ENCODE measurements around the gene PARP6. TPM values are rescaled to one million over a fixed set of nuclear protein-coding genes. Genes with fewer than 3 reads are reported as not detected.

The PARP6 gene
- total RNA-seq, 1 donor from 2014 or later, result 72.4 TPM

GRCh38 chr15:72223278-72223677 lies 49.1 kb downstream of the PARP6 start:
- Mint-ChIP-seq H3K4me1 (ENCODE audit: low read depth) (peaks cover 86% of the 10 kb centered on the region), H3K27ac (ENCODE audit: unreplicated experiment) (peak overlapping the region; percentile 88)

GRCh38 chr15:72222393-72222792 lies 50.0 kb downstream of the PARP6 start:
- H3K4me1 Mint-ChIP-seq (ENCODE audit: low read depth), result peaks cover 82% of the 10 kb centered on the region

More at GRCh38 chr15:72223278-72223677, 49.1 kb downstream of the PARP6 start:
- H3K36me3 Mint-ChIP-seq (ENCODE audit: low read depth), result peaks cover 14% of the 10 kb centered on the region
- no peak for TF ChIP-seq CTCF (IDR thresholded peaks at IDR 0.05)
- no peak overlapping the region for H3K4me3 Mint-ChIP-seq (ENCODE audit: unreplicated experiment)
- H3K27me3 Mint-ChIP-seq (ENCODE audit: low read depth), result no peaks in the 10 kb centered on the region
- no peak for DNase-seq (ENCODE audit: low spot score)
- no peaks in the 10 kb centered on the region for H3K9me3 Mint-ChIP-seq (ENCODE audit: low read depth)

GRCh38 chr15:72220687-72221086 lies 51.7 kb downstream of the PARP6 start:
- H3K36me3 Mint-ChIP-seq (ENCODE audit: low read depth), result peaks cover 24% of the 10 kb centered on the region
- no peak overlapping the region for H3K4me3 Mint-ChIP-seq (ENCODE audit: unreplicated experiment)
- H3K27ac Mint-ChIP-seq (ENCODE audit: unreplicated experiment), result peak overlapping the region; percentile 36
- H3K27me3 Mint-ChIP-seq (ENCODE audit: low read depth), result no peaks in the 10 kb centered on the region
- peaks cover 70% of the 10 kb centered on the region for H3K4me1 Mint-ChIP-seq (ENCODE audit: low read depth)
- no peak for DNase-seq (ENCODE audit: low spot score)
- H3K9me3 Mint-ChIP-seq (ENCODE audit: low read depth), result no peaks in the 10 kb centered on the region
- no peak for TF ChIP-seq CTCF (IDR thresholded peaks at IDR 0.05)

More at GRCh38 chr15:72222393-72222792, 50.0 kb downstream of the PARP6 start:
- TF ChIP-seq CTCF (IDR thresholded peaks at IDR 0.05), result peak; percentile 36
- peaks cover 17% of the 10 kb centered on the region for H3K36me3 Mint-ChIP-seq (ENCODE audit: low read depth)
- H3K27me3 Mint-ChIP-seq (ENCODE audit: low read depth), result no peaks in the 10 kb centered on the region
- H3K27ac Mint-ChIP-seq (ENCODE audit: unreplicated experiment), result peak overlapping the region; percentile 88
- H3K4me3 Mint-ChIP-seq (ENCODE audit: unreplicated experiment), result peak overlapping the region; percentile 29
- no peak for DNase-seq (ENCODE audit: low spot score)
- no peaks in the 10 kb centered on the region for H3K9me3 Mint-ChIP-seq (ENCODE audit: low read depth)

GRCh38 chr15:72217216-72217615 lies 55.1 kb downstream of the PARP6 start:
- H3K27me3 Mint-ChIP-seq (ENCODE audit: low read depth), result no peaks in the 10 kb centered on the region
- H3K4me3 Mint-ChIP-seq (ENCODE audit: unreplicated experiment), result no peak overlapping the region
- no peak for DNase-seq (ENCODE audit: low spot score)
- no peak for TF ChIP-seq CTCF (IDR thresholded peaks at IDR 0.05)
- peaks cover 40% of the 10 kb centered on the region for H3K36me3 Mint-ChIP-seq (ENCODE audit: low read depth)
- H3K27ac Mint-ChIP-seq (ENCODE audit: unreplicated experiment), result peak overlapping the region; percentile 73
- no peaks in the 10 kb centered on the region for H3K9me3 Mint-ChIP-seq (ENCODE audit: low read depth)
- H3K4me1 Mint-ChIP-seq (ENCODE audit: low read depth), result peaks cover 43% of the 10 kb centered on the region

- peaks cover 33% of the 10 kb centered on the region for H3K4me1 Mint-ChIP-seq (ENCODE audit: low read depth)
- no peaks in the 10 kb centered on the region for H3K27me3 Mint-ChIP-seq (ENCODE audit: low read depth)
- H3K4me3 Mint-ChIP-seq (ENCODE audit: unreplicated experiment), result no peak overlapping the region
- H3K27ac Mint-ChIP-seq (ENCODE audit: unreplicated experiment), result no peak overlapping the region
- DNase-seq (ENCODE audit: low spot score), result no peak
- no peaks in the 10 kb centered on the region for H3K9me3 Mint-ChIP-seq (ENCODE audit: low read depth)
- H3K36me3 Mint-ChIP-seq (ENCODE audit: low read depth), result peaks cover 45% of the 10 kb centered on the region
- no peak for TF ChIP-seq CTCF (IDR thresholded peaks at IDR 0.05)
Observed at GRCh38 chr15:72216079-72216478, 56.3 kb downstream of the PARP6 start.
